Measurements from ENCODE around the gene ADGRB2.

ADGRB2 gene

DNA sequence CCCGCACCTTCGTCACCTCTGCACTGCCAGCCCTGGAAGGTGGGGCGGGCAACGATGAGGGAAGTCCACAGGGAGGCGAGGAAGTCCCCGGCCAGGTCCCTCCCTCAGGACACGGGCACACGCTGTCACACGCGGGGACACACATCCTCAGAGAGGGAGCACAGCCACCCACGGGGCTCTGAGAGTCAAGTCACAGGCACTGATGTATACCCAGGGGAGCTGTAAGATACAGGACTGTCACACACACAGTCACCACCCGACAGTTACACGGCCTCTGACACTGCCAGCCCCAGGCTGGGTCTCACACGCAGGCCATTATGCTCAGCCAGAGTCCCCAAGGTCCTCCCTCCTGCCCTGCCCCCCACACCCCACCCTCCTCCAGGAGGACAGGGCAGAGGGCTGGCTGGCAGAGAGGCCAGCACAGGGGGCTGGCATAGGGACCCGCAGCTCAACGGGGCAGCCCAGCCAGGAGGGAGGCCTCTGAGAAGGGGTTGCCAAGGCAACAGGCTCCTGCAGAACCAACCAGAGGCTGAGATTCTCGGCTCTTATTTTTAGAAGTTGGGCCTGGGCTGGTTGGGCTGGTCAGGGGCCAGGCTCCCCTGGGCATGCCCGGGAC is 17.7 kb upstream of the ADGRB2 start:
- no peak for DNase-seq (ENCODE audit: low read depth)

DNA sequence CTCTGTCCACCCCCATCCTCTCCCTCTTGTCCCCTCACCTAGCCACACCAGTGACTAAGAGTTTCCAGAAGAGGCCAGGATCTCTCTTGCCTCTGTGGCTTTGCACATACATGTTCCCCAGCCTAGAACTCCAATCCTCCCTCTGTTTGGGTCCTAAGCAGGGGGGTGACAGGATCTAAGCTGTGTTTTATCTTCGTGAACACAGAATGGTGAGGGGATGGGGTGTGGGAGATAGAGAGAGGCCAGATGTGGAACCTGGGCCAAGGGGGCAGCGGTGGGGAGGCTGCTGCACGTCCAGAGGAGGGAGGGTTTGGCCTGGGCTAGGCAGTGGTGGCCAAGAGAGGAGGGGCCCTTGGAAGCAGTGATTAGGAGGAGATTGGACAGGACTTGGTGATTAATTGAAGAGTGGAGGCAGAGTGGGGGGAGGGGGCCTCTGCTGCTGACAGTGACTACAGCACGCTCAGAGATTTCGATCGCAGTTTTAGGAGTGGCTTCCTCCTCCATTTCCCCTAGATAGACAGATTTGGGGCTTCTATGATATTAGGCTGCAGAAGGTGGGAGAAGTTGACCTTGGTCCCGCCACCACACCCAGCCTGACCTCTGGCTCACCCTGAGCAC is 17.1 kb upstream of the ADGRB2 start:
- no peak for DNase-seq (ENCODE audit: low read depth)

DNA sequence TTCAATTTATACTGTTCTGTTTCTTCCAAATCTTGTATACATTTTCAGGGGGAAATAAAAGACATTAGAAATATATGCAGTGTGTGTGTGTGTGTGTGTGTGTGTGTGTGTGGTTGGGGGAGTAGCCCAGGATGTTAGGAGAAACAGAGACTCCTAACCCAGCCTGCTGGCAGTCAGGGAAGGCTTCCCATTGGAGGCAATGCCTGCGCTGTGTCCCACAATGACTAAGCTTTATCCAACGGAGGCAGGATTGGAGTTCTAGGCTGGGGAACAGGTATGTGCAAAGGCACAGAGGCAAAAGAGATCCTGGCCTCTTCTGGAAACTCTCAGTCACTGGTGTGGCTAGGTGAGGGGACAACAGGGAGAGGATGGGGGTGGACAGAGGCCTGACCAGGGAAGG is 16.5 kb upstream of the ADGRB2 start:
- DNase-seq (ENCODE audit: low read depth) = no peak

DNA sequence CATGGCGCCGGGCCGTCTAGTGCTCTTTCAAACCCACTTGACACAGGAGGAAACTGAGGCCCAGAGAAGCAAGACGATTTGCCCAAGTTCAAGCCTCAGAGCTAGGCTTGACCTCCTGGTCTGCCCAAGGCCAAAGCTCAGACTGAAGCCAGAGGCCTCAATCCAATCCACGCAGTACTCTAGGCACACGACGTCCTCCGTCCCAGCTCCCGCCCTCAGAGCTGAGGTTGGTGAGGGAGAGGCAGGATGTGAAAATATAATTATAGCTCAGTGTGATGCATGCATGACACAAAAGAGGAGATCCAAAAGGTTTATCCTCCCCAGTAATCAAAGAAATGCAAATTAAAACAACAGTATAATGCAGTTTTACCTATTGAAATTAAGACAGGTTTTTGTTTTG is 15.5 kb upstream of the ADGRB2 start:
- DNase-seq (ENCODE audit: low read depth) = no peak

DNA sequence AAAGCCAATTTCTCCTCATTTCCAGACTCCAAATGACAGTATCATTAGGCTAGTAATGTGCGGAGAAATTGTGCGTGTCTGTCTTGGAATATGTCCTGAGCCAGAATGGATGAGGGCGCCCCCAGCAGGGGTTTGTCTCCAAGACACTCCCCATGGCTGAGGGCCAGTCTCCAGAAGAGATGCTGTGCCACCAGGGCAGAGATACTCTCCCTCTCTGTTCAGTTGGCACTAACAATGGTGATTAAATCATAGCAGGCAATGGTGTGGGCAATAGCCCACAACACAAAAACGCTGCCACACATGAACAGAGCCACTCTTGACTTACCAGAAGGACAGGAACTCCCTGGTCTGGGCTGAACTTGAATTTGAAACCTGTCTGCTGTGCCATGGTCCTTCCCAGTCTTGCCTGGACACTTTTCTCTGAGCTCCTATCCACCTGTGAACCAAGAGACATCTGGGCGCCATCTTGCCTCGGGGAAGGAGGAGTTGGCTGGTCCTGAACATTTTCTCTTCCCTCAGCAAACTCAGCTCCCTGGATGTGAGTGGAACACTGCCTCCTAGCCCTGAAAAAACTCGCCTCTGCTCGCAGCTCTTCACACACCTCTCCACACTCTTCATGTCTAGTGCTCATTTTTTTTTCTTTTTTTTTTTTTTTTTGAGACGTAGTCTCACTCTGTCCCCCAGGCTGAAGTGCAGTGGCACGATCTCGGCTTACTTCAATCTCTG is 14.8 kb upstream of the ADGRB2 start:
- DNase-seq (ENCODE audit: low read depth) = no peak

DNA sequence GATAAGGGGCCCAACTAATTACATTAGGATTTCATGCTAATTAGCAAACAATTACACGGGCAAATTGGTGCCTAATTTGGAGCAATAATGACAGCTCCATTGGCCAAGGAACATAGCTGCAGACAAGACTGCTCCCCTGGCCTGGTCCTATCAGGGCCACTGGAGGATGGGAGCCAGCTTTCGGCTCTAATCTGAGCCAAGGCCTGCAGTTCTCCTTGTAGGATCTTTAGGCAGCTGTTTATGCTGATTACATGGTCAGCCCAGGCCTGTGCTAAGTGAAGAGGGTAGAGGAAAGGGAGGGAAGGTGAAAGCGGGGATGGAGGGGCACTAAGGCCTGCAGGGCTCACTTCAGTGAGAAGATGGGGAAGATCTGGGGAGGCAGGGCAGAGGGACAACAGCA is 12.4 kb upstream of the ADGRB2 start:
- no peak for DNase-seq (ENCODE audit: low read depth)

DNA sequence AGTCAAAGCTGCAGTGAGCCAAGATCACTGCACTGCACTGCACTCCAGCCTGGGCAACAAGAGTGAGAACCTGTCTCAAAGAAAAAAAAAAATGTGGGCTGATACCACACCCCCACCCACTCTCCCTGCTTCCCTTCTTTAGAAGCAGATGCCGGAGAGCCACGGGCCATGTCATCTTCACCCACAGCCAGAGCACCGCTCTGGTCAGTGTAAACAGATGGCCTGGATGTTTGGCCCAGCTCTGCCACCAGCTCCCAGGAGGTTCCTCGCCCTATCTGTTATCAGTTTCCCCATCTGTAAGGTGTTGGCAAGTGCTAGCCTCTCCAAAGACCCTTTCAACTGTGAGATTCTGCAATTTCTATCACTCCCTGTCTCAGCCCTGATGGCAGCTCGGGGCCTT is 11.9 kb upstream of the ADGRB2 start:
- no peak for DNase-seq (ENCODE audit: low read depth)

DNA sequence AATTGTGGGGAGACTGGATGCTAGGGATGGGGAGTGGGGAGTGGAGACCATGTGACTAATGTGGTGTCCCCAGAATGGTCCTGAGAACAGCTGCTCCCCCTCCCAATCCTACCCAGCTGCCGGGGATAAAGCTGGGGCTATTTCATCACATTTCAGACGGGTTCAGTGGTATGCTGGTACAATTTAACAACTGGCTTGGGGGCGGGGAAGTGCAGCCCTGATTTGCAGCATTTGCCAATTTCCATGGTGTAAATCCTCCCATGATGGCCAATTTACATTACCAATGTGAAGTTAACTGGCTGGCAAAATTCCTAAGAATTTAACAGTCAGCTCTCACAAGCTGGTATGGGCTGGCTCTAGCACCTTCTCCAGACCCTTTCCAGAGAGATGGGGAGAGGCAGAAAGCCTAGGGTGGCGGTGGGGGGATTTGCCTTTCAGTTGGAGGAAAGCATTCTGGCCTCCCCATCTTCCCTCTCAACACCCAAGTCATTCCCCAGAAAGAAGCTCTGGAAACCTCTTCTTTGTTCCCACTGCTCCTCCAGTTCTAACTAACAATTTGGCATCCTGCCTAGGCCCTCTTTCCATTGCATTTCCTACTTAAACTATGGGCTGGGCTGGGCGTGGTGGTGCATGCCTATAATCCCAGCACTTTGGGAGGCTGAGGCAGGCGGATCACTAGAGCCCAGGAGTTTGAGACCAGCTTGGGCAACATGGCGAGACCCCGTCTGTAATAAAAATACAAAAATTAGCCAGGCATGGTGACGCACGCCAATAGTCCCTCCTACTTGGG is 11.3 kb upstream of the ADGRB2 start:
- DNase-seq (ENCODE audit: low read depth) = no peak

DNA sequence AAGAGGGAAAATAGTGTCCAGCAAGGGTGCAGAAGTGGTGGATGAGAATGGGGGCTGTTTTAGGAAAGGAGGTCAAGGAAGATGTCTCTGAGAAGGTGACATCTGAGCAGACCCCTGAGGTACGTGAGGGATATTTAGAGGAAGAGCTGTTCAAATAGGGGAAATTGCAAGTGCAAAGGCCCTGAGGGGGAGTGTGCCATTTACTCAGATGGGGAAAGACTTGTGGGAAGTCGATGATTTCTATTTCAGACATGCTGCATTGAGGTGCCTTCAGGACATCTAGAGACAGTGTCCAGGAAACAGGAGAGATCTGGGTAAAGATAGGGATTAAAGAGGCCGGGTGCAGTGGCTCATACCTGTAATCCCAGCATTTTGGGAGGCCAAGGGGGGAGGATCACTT is 10.4 kb upstream of the ADGRB2 start:
- no peak for DNase-seq (ENCODE audit: low read depth)

DNA sequence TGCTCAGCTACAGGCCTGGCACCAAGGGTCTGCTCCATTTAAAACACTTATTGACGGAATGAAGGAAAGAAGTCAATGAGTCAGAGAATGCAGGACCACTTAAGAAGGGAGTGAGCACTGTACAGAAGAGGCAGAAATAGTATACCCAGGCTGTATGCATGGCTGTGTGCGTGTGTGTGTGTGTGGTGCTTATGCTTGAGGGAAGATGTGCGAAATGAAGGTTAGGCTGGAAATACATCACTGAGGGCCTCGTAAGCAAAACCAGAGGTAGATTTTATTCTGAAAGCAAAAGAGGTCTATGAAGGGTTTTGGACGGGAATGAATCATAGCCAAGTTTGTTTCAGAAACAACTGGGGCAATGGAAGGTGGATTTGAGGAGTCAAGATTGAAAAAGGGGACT is 9.7 kb upstream of the ADGRB2 start:
- no peak for DNase-seq (ENCODE audit: low read depth)

DNA sequence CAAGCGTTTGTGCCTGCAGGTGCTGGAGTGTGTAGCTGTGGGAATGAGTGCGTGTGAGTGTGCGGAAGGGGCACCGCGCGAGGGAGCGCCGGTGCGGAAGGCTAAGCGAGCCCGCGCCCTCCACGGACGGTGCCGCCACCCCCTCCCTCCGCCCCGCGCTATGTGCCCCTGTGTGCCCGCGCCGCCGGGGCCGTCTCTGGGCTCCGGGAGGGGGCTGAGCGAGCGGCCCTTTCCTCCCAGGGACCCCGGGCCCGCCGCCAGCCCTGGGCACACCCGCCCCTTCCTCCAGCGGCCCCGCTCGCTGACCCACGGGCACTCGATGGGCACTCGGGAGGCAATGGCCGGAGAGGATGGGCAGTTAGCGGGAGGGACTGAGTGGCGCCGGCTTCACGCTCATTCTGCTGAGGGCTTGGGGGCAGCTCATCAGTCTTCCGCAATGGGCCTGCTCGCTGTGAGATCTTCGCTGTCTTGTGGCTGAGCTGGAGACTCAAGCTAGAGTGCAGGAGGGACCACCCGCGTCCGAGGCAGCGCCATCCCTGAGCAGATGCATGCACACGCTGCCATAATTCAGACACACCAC is 8.6 kb upstream of the ADGRB2 start:
- no peak for DNase-seq (ENCODE audit: low read depth)

DNA sequence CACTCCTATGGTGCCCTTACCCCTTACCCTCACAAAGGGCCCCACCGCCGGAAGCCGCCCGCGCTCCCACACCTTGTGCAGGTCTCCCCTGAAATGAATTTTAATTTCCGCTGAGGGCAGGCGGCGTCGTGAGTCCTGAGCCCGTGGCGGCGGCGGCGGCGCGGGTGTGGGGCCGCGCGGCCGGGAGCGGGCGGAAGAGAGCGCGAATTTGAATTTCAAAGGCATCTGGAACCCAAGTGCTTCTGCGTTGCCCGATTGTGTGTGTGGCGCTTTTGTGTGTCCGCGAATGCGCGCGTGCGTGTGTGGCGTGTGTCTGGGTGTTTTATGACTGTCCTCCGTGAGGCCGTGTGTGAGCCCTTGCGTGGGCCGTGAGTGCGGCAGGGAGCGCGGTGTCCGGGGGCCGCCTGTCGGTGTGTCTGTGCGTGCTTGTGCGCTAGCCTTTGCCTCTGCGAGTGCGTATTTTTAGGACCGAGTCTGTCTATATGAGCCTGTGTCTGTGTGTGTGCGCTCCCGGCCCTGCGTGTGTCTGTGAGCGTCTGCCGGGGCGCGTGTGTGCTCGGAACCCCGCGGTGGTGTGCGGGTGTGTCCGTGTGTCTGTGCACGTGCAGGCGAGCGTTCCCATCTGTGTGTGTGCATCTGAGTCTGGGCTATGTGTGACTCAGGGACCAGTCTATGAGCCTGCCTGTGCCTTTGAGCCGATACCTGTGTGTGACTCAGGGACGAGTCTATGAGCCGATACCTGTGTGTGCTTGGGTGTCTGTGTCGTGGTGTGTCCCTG is 7.9 kb upstream of the ADGRB2 start:
- DNase-seq (ENCODE audit: low read depth) = no peak

DNA sequence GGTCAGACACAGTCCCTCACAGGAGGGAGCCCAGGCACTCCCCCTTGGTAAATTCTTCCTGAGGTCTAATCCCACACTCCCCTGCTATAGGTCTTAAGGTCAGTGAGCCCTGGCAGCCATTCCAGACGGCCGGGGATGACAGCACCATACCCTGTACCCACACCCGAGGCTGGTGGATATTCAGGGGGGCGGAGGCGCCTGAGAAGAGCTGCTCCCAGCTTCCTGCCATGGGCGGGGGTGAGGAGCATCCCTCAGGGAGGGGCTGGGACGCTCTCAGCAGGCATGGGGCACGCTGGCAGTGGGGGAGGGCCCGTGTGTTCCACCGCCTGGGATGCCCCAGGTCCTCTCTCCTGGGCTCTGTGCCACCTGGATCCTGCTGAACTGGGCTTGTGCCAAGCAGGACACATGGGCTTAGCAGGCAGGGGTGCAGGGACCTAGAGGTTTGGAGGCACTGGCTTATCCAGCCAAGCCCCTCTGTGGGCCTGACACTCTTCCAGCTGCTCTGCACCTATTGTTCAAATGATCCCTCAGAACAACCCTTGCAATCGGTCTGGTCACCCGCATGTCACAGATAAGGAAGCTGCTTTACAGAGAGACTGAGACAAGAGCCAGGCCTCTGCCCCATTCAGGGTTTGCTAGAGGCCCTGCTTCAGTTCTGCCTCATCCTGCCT is 5.7 kb upstream of the ADGRB2 start:
- no peak for DNase-seq (ENCODE audit: low read depth)

DNA sequence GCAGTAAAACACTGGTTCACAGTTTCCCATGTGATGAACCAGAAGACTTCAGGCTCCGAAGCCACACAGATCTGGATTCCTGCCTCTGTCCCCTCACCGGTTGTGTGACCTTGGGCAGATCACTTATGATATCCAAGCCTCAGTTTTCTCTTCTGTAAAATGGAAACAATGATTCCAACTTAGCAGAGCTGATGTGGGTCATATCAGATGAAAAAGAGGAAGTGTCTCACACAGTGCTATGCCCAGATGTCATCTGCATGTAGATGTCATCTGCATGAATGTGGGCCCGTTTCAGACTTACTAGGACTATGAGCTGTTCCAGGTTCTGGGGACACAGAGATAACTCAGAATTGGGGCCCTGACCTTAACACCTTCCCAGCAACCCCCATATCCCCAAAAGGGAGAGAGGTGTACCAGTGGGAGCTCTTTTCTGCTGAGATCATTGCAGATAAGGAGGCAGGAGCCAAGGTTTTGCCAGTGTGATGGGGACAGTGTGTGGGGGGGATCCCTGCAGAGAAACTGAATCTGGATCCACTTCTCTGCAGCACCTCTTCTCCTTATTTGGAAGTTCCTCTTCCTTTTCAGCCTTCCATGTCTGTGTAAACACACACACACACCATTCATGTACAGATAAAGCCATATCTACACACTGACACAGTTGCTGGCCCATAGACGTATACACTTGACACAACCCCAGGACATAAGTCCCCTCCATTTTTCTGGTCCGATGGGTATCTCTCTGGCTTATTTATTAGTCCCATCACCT is 5.0 kb upstream of the ADGRB2 start:
- no peak for DNase-seq (ENCODE audit: low read depth)

DNA sequence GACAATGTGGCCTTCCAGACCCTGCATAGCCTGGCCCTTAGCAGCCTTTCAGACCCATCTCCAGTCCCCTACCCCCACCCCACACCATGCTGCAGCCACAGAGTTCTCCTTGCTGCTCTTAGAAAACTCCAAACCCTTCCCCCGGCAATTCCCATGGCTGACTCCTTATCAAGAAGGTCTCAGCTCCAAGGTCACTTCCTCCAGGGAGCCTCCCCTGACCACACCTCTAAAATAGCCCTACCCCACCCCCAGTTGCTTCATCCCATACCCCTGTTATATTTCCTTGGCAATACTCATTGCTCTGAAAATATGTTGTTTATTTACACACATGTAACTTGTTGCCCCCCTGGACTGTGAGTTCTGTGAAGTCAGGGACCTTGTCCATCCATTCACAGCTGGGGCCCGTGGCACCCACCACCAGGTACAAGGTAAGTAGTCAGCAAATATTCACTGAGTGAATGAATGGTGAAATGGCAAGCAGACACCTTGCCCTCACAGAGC is 4.3 kb upstream of the ADGRB2 start:
- no peak for DNase-seq (ENCODE audit: low read depth)

DNA sequence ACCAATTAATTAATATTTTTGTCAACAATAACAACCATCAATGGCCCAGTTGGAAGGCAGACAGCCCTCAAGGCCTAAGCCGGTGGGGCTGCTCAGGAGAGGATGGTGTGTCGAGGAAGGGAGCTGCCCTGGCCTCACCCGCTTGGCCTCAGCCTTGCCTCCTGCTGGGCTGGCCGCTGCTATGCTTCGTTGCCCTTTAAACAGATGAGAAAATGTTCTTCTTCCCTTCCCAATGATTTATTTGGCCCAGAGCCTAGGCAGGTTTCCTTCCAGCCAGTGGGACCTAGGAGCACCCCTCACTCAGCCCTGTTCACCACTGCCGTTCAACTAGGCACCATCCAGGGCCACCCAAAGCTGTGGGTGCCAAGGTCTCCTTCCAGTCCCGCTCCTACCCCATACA is 3.1 kb upstream of the ADGRB2 start:
- DNase-seq (ENCODE audit: low read depth) = no peak

DNA sequence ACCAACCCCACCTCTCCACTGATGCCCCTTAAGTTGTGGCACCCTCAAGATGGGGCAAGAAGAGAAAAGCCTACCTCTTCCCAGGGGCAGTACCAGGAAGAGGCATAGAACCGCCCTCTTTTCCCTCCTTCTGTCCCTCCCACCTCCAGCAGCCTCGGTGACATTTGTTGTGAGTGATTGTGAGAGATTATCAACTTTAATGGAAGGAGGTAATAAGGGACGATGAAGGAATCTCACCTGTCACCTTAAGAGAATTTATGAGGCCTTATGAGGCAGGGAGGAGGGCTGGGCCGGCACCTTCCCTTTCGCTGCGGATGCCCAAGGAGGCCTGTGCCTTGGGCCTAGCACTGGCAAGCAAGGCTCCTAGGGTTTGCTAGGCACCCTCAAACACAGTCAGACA is 1.4 kb upstream of the ADGRB2 start:
- no peak for DNase-seq (ENCODE audit: low read depth)

DNA sequence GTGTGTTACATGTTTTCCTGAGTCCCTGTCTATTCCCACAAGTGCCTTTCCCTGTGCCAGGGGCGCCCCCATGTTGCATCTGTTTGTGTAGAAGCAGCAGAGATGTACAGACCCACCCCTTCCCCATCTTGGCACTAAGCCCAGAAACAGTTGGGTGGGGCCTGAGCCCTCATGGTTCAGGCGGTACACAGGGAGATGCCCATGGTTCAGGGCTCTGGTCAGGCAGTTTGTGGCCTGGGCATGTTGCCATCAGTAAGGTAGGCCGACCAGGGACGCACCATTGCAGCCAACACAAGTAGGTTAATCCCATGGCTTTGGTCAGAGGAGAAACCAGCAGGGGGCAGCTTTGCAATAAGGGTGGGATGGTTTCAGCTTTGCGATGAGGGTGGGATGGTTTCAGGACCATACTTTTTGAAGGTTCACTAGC is 914 bp upstream of the ADGRB2 start:
- no peak for DNase-seq (ENCODE audit: low read depth)

DNA sequence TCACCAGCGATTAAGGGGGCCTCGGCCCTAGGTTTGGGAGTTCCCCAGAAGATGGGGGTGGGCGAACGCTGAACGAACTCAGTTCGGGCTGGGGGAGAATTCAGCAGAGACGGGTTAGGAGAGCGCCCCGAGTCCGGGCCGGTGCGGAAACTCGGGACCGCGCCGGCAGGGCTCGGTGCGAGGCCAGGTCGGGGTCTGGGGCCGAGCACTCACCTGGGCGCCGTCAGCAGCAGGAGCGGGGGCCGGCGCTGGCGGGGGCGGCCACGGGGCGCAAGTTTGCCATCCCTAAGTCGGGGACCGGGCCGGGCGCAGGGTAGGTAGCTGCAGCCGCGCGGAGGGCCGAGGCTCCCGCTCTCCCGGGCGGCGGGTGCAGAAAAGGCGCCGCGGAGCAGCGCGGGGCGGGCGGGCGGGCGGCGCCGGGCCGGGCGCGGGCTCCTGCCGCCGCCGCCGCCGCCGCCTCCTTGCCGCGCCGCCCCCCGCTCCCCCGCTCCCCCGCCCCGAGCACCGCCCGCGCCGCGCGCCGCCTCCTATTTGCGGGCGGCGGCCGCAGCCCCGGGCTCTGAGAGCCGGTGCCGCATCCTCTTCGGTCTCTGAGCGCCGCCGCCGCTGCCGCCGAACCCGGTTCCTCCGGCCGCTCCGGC is 349 bp downstream of the ADGRB2 start:
- DNase-seq (ENCODE audit: low read depth) = no peak

Measured in ELR (cell line).